ENCODE measurements around the gene NR4A2. TPM values are rescaled to one million over a fixed set of nuclear protein-coding genes. Genes with fewer than 3 reads are reported as not detected.

Gene NR4A2
- polyA plus RNA-seq, 1 experiment: 1.5 TPM

DNA sequence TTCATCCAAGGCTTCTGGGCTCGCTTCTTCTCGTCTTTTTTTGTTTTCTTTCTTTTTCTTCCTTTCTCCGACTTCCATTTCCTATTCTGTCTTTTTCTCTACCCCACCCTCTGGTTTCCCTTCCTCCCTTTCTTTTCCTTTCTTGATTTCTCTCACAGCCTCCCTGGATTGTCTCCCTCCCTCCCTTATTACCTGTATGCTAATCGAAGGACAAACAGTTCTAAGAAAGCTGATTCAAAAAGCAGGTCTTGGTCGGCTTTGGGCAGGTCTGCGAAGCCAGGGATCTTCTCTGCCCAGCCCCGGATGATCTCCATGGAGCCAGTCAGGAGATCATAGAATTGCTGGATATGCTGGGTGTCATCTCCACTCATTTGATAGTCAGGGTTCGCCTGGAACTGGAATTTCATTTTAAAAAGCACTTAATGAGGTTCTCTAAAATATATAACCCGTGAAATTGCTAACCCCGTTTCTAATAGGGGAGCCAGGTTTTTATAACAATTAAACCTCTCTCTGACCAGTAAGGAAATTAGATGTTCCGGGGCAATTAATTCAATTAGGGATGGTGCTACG is 5.9 kb downstream of the NR4A2 start:
- POLR2A ChIA-PET: no interaction called here

GRCh38 chr2:156325688-156326525 is 6.6 kb downstream of the NR4A2 start:
- TF ChIP-seq, protein P1, sequence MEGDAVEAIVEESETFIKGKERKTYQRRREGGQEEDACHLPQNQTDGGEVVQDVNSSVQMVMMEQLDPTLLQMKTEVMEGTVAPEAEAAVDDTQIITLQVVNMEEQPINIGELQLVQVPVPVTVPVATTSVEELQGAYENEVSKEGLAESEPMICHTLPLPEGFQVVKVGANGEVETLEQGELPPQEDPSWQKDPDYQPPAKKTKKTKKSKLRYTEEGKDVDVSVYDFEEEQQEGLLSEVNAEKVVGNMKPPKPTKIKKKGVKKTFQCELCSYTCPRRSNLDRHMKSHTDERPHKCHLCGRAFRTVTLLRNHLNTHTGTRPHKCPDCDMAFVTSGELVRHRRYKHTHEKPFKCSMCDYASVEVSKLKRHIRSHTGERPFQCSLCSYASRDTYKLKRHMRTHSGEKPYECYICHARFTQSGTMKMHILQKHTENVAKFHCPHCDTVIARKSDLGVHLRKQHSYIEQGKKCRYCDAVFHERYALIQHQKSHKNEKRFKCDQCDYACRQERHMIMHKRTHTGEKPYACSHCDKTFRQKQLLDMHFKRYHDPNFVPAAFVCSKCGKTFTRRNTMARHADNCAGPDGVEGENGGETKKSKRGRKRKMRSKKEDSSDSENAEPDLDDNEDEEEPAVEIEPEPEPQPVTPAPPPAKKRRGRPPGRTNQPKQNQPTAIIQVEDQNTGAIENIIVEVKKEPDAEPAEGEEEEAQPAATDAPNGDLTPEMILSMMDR (IDR thresholded peaks at IDR 0.05; ENCODE audit: insufficient read depth, low read depth, low read length): no peak
- Histone ChIP-seq H3K36me3 (ENCODE audit: control insufficient read depth, insufficient read depth, low read length) (no peaks in the 10 kb centered on the region), H3K27me3 (ENCODE audit: control insufficient read depth, insufficient read depth, low read length) (peaks cover 24% of the 10 kb centered on the region), H3K4me3 (ENCODE audit: low read depth, low read length) (no peak overlapping the region)
- CTCF ChIA-PET: no interaction called here
- no peak for DNase-seq (ENCODE audit: low read depth)
- POLR2A ChIA-PET: no interaction called here

More for the DNA sequence above, 5.9 kb downstream of the NR4A2 start:
- Histone ChIP-seq H3K4me3 (ENCODE audit: low read depth, low read length) (no peak overlapping the region), H3K27me3 (ENCODE audit: control insufficient read depth, insufficient read depth, low read length) (peaks cover 21% of the 10 kb centered on the region), H3K36me3 (ENCODE audit: control insufficient read depth, insufficient read depth, low read length) (no peaks in the 10 kb centered on the region)
- TF ChIP-seq, protein P1 (IDR thresholded peaks at IDR 0.05; ENCODE audit: insufficient read depth, low read depth, low read length): no peak
- CTCF ChIA-PET: no interaction called here
- DNase-seq (ENCODE audit: low read depth): no peak

GRCh38 chr2:156323754-156324153 is 8.8 kb downstream of the NR4A2 start:
- TF ChIP-seq, protein P1 (IDR thresholded peaks at IDR 0.05; ENCODE audit: insufficient read depth, low read depth, low read length): no peak
- CTCF ChIA-PET: no interaction called here
- DNase-seq (ENCODE audit: low read depth): no peak
- Histone ChIP-seq H3K36me3 (ENCODE audit: control insufficient read depth, insufficient read depth, low read length) (no peaks in the 10 kb centered on the region), H3K4me3 (ENCODE audit: low read depth, low read length) (no peak overlapping the region), H3K27me3 (ENCODE audit: control insufficient read depth, insufficient read depth, low read length) (peaks cover 20% of the 10 kb centered on the region)
- POLR2A ChIA-PET: no interaction called here

DNA sequence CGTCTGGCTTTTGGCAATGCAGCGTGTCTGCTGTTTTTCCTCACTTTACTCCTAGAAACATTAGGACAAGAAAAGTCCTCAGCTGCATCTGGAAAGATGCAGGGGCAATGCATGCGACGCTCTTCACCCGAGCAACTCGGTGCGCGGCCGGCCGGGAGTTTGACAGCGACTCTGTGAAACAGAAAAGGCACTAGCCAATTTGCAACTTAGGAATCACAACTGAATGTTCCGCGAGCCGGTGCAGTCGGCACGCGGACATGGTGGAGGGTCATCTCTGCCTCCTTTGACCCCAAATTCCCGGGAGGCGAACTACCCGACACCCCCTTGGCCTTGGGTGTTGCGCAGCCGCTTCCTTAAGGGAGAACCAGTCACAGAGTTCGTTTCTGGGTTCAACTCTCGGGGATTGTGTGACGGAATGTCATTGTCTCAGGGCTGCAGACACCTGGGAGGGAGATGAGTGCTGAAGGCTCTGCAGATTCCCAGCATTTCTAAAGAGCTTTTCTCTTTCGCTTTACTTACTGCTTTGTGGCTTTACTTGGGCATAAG is 9.8 kb downstream of the NR4A2 start:
- Histone ChIP-seq H3K27me3 (ENCODE audit: control insufficient read depth, insufficient read depth, low read length) (peaks cover 20% of the 10 kb centered on the region), H3K4me3 (ENCODE audit: low read depth, low read length) (no peak overlapping the region), H3K36me3 (ENCODE audit: control insufficient read depth, insufficient read depth, low read length) (no peaks in the 10 kb centered on the region)
- ChIA-PET CTCF (no interaction called here), POLR2A (no interaction called here)
- TF ChIP-seq, protein P1 (IDR thresholded peaks at IDR 0.05; ENCODE audit: insufficient read depth, low read depth, low read length): no peak
- no peak for DNase-seq (ENCODE audit: low read depth)

- H3K4me3 ChIP-seq (ENCODE audit: low read depth, low read length): no peak overlapping the region
- no peak for DNase-seq (ENCODE audit: low read depth)
- TF ChIP-seq, protein P1 (IDR thresholded peaks at IDR 0.05; ENCODE audit: insufficient read depth, low read depth, low read length): no peak
Measured at GRCh38 chr2:156322051-156322685, 10.4 kb downstream of the NR4A2 start.

More at GRCh38 chr2:156322051-156322685, 10.4 kb downstream of the NR4A2 start:
- POLR2A ChIA-PET: no interaction called here
- H3K27me3 ChIP-seq (ENCODE audit: control insufficient read depth, insufficient read depth, low read length): peaks cover 20% of the 10 kb centered on the region
- H3K36me3 ChIP-seq (ENCODE audit: control insufficient read depth, insufficient read depth, low read length): no peaks in the 10 kb centered on the region
- CTCF ChIA-PET: no interaction called here

All from BJ (cell line).